H1 (cell line): ENCODE results near the gene PILRB. TPM values are rescaled to one million over a fixed set of nuclear protein-coding genes. Genes with fewer than 3 reads are reported as not detected.

Experiments
- CTCF ChIA-PET: fragments of 300-600 bp; sonication (Branson Sonifier 250); formaldehyde crosslinking; loops from one replicate; lab custom pipeline; 2021; ENCODE audit not compliant: partially characterized antibody; lab: Charles Lee
- POLR2A ChIA-PET: fragments of 300-600 bp; sonication (Branson Sonifier 250); formaldehyde crosslinking; loops from one replicate; lab custom pipeline; 2021; ENCODE audit warnings: inconsistent platforms; ENCODE audit not compliant: partially characterized antibody; lab: Charles Lee
- DNase-seq, 2 experiments: peaks; one replicate each; pipeline versions ENCODE4 v3.0.0 to v3.0.0-alpha.2; 2010 to 2022; ENCODE audit warnings: low spot score in 2 of 2, low read depth in 1 of 2, mixed read lengths in 1 of 2
- FAIRE-seq: peaks from 2 replicates; lab custom pipeline; 2011; peaks lifted over from hg19 to GRCh38; lab: Jason Lieb, UNC
- H2AFZ ChIP-seq: 2 replicates; pipeline ENCODE4 v1.8.1; 2012; ENCODE audit warnings: low read length, inconsistent platforms
- H2AK5ac ChIP-seq: 2 replicates; pipeline ENCODE4 v1.6.1; 2013; ENCODE audit warnings: low read depth, low read length
- H2BK120ac ChIP-seq: replicated peaks from 2 replicates; pipeline ENCODE3; 2013; ENCODE audit warnings: low read depth, low read length, inconsistent platforms
- H2BK12ac ChIP-seq: 2 replicates; pipeline ENCODE4 v1.6.1; 2013; ENCODE audit warnings: low read depth, low read length
- H2BK15ac ChIP-seq: 2 replicates; pipeline ENCODE4 v1.6.1; 2013; ENCODE audit warnings: low read length
- H2BK20ac ChIP-seq: 2 replicates; pipeline ENCODE4 v1.6.1; 2013; ENCODE audit warnings: low read length
- H2BK5ac ChIP-seq: 2 replicates; pipeline ENCODE4 v1.6.1; 2013; ENCODE audit warnings: low read depth, low read length
- H3K14ac ChIP-seq: 2 replicates; pipeline ENCODE4 v1.6.1; 2013; ENCODE audit warnings: inconsistent platforms; ENCODE audit not compliant: insufficient read length
- H3K18ac ChIP-seq: 2 replicates; pipeline ENCODE4 v1.6.1; 2013; ENCODE audit warnings: low read length; ENCODE audit errors: extremely low read depth
- H3K23ac ChIP-seq: 2 replicates; pipeline ENCODE4 v1.6.1; 2013; ENCODE audit warnings: inconsistent platforms; ENCODE audit not compliant: insufficient read length
- H3K23me2 ChIP-seq: 2 replicates; pipeline ENCODE4 v1.6.1; 2013; ENCODE audit warnings: low read depth, low read length
- H3K27ac ChIP-seq: 2 replicates; pipeline ENCODE4 v1.6.1; 2011; ENCODE audit warnings: low read depth, low read length, inconsistent platforms
- H3K27me3 ChIP-seq, 4 experiments: replicated peaks in 1 of 4; 1 replicate in 1 of 4; 2 replicates in 3 of 4; pipeline versions ENCODE4 v1.6.1 to v1.8.1; 2011 to 2013; ENCODE audit warnings: low read length in 3 of 4, mild to moderate bottlenecking in 3 of 4, inconsistent platforms in 2 of 4, mixed read lengths in 2 of 4, moderate library complexity in 1 of 4; ENCODE audit not compliant: control insufficient read depth in 3 of 4, insufficient read depth in 3 of 4; ENCODE audit errors: extremely low read depth in 1 of 4
- H3K36me3 ChIP-seq, 4 experiments: 2 replicates each; pipeline versions ENCODE4 v1.6.1 to v1.8.1; 2011 to 2013; ENCODE audit warnings: mild to moderate bottlenecking in 4 of 4, low read length in 3 of 4, moderate library complexity in 2 of 4, control low read depth in 1 of 4, inconsistent platforms in 1 of 4; ENCODE audit not compliant: insufficient read depth in 4 of 4, control insufficient read depth in 2 of 4
- H3K4ac ChIP-seq: replicated peaks from 2 replicates; pipeline ENCODE3; 2013; ENCODE audit warnings: low read length, low read depth, mixed read lengths, inconsistent platforms; ENCODE audit not compliant: insufficient read length
- H3K4me1 ChIP-seq, 4 experiments: replicated peaks in 1 of 4; 1 replicate in 1 of 4; 2 replicates in 3 of 4; pipeline versions ENCODE4 v1.6.1 to v1.8.1; 2011 to 2013; ENCODE audit warnings: low read length in 3 of 4, inconsistent platforms in 2 of 4, mixed read lengths in 1 of 4; ENCODE audit not compliant: insufficient read depth in 4 of 4, control insufficient read depth in 3 of 4
- H3K4me2 ChIP-seq, 2 experiments: 2 replicates each; pipeline versions ENCODE4 v1.6.1 to v1.8.1; 2011 to 2013; ENCODE audit warnings: low read depth in 2 of 2, low read length in 2 of 2, control low read depth in 1 of 2, inconsistent platforms in 1 of 2, mild to moderate bottlenecking in 1 of 2; ENCODE audit not compliant: insufficient read depth in 1 of 2
- H3K4me3 ChIP-seq, 4 experiments: fragments of 200-600, 300-600 bp in 1 of 4; sonication (generic), shearing (Covaris generic), sonication (Bioruptor Twin) in 1 of 4; 2 replicates each; pipeline versions ENCODE4 v1.5.1 to v1.8.1; 2011 to 2016; ENCODE audit warnings: low read length in 4 of 4, low read depth in 3 of 4, control low read depth in 2 of 4, inconsistent platforms in 2 of 4, mild to moderate bottlenecking in 2 of 4, mixed read lengths in 1 of 4, moderate library complexity in 1 of 4; ENCODE audit not compliant: insufficient read depth in 2 of 4; ENCODE audit errors: extremely low read depth in 1 of 4
- H3K56ac ChIP-seq: replicated peaks from 2 replicates; pipeline ENCODE3; 2013; ENCODE audit warnings: low read depth, mild to moderate bottlenecking, mixed read lengths, low read length, inconsistent platforms; ENCODE audit not compliant: insufficient read length
- H3K79me1 ChIP-seq: 2 replicates; pipeline ENCODE4 v1.6.1; 2013; ENCODE audit warnings: low read depth, low read length, control low read depth
- H3K79me2 ChIP-seq, 2 experiments: 2 replicates each; pipeline versions ENCODE4 v1.6.1 to v1.8.1; 2012 to 2013; ENCODE audit warnings: low read length in 2 of 2, mild to moderate bottlenecking in 2 of 2, inconsistent platforms in 1 of 2; ENCODE audit not compliant: insufficient read depth in 2 of 2, control insufficient read depth in 1 of 2
- H3K9ac ChIP-seq, 4 experiments: replicated peaks in 1 of 4; 1 replicate in 1 of 4; 2 replicates in 3 of 4; pipeline versions ENCODE4 v1.6.1 to v1.8.1; 2011 to 2013; ENCODE audit warnings: low read depth in 3 of 4, low read length in 3 of 4, control low read depth in 2 of 4, mild to moderate bottlenecking in 2 of 4, moderate library complexity in 2 of 4, inconsistent platforms in 1 of 4; ENCODE audit errors: extremely low read depth in 1 of 4
- H3K9me3 ChIP-seq, 2 experiments: 2 replicates each; pipeline versions ENCODE4 v1.6.1 to v1.8.1; 2012 to 2013; ENCODE audit warnings: mild to moderate bottlenecking in 2 of 2, moderate library complexity in 2 of 2, control low read depth in 1 of 2, inconsistent platforms in 1 of 2, low read depth in 1 of 2, low read length in 1 of 2, mixed read lengths in 1 of 2; ENCODE audit not compliant: insufficient read depth in 2 of 2
- H4K20me1 ChIP-seq, 2 experiments: replicated peaks in 1 of 2; 2 replicates each; pipeline versions ENCODE3 to v1.8.1; 2011 to 2013; ENCODE audit warnings: inconsistent platforms in 2 of 2, low read length in 2 of 2, mild to moderate bottlenecking in 1 of 2; ENCODE audit not compliant: insufficient read depth in 2 of 2, control insufficient read depth in 1 of 2
- H4K5ac ChIP-seq: 2 replicates; pipeline ENCODE4 v1.6.1; 2013; ENCODE audit warnings: low read length, low read depth, mixed read lengths, inconsistent platforms; ENCODE audit not compliant: insufficient read length
- H4K8ac ChIP-seq: 2 replicates; pipeline ENCODE4 v1.8.0; 2013; ENCODE audit warnings: mild to moderate bottlenecking, moderate library complexity, low read length, inconsistent platforms; ENCODE audit not compliant: insufficient read depth; ENCODE audit errors: extremely low read depth
- H4K91ac ChIP-seq: replicated peaks from 2 replicates; pipeline ENCODE3; 2013; ENCODE audit warnings: low read length, mixed read lengths, inconsistent platforms; ENCODE audit not compliant: insufficient read length
- CEBPB ChIP-seq: IDR thresholded peaks from 2 replicates; pipeline ENCODE4 v1.6.1; 2012; ENCODE audit warnings: low read depth, low read length
- TCF12 ChIP-seq: IDR thresholded peaks from 2 replicates; pipeline ENCODE4 v1.6.1; 2011; ENCODE audit warnings: low read depth, mild to moderate bottlenecking, low read length
- ZNF274 ChIP-seq: IDR thresholded peaks from 2 replicates; pipeline ENCODE4 v1.7.0; 2012; ENCODE audit warnings: low read length, borderline replicate concordance; ENCODE audit errors: extremely low read depth
- WGBS, 2 experiments: shearing (Covaris generic) in 1 of 2; methylation state at CpG; one replicate each; pipeline versions ENCODE4 v1.1.6 to v1.1.7; 2013 to 2015; ENCODE audit warnings: low lambda C conversion rate in 2 of 2, mixed read lengths in 2 of 2, inconsistent platforms in 1 of 2, low coverage in 1 of 2, missing lambda C conversion rate in 1 of 2; ENCODE audit not compliant: insufficient replicate concordance in 2 of 2, insufficient coverage in 1 of 2, insufficient read length in 1 of 2; ENCODE audit errors: extremely low coverage in 1 of 2, missing lambda C conversion rate in 1 of 2; 5-methylcytosine and 5-hydroxymethylcytosine counted together
- polyA plus RNA-seq, 7 experiments: library from polyadenylated mRNA; depleted of rRNA in 3 of 7; stranded (reverse) in 5 of 7; unstranded in 2 of 7; fragments of >200 nt in 5 of 7; fragments of 200-250 nt in 2 of 7; gene quantifications; 1 replicate in 5 of 7; 2 replicates in 1 of 7; 4 replicates in 1 of 7; pipeline versions ENCODE4 v1.2.1 to v1.2.3, GENCODE V29; 2011 to 2013; ENCODE audit warnings: missing spikeins in 2 of 7, mixed read lengths in 2 of 7
- total RNA-seq: library from RNA; stranded (reverse); fragmentation: NEBNext Ultra II Directional; extraction: Animal tissue kit (Norgen Biotek cat#: 25700); gene quantifications from 2 replicates; pipeline ENCODE4 v1.2.1, GENCODE V29; 2021

The PILRB gene
- total and polyA plus RNA-seq, 2 of the 8 experiments (the other 6 are each of a cell fraction or from before 2014, with no cell fraction given): 32.2 to 49.9 TPM

DNA sequence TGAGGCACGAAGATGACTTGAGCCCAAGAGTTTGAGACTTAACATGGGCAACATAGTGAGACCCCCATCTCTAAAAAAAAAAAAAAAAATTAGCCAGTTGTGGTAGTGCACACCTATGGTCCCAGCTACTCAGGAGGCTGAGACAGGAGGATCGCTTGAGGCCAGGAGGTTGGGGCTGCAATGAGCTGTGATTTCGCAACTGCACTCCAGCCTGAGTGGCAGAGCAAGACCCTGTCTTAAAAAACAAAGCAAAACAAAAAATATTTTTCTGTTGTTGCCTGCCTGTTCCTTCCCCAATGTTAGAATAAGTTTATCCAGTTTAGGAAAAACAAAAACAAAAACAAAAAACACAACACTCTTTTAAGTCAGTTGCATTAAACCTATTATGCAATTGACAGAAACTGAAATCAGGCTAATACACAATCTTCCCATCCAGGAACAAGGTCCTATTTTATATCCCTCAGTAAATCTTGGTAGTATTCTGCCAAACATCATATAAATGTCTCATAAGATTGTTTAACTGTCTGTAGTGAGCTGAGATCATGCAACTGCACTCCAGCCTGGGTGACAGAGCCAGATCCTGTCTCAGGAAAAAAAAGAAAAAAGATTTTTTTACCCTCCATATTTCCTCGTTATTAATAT is 20.3 kb downstream of the PILRB start:
- H2BK15ac ChIP-seq: no peak overlapping the region
- H3K14ac ChIP-seq: no peak overlapping the region
- H3K4me1 ChIP-seq: peaks cover 0 to 8% (median 4%) of the 10 kb centered on the region in 4 experiments; a peak in 3 of 7 replicates
- no peaks in the 10 kb centered on the region for H3K79me2 ChIP-seq
- H3K27me3 ChIP-seq: peaks cover 0 to 2% (median 0%) of the 10 kb centered on the region in 4 experiments; a peak in 1 of 7 replicates
- H4K91ac ChIP-seq: no peak overlapping the region
- no peak overlapping the region for H3K56ac ChIP-seq
- no peaks in the 10 kb centered on the region for H3K79me1 ChIP-seq
- no peak overlapping the region for H2BK120ac ChIP-seq
- H3K4ac ChIP-seq: no peak overlapping the region
- H3K18ac ChIP-seq: no peak overlapping the region
- FAIRE-seq: no peak
- no peak overlapping the region for H4K8ac ChIP-seq
- H4K5ac ChIP-seq: no peak overlapping the region
- no peak overlapping the region for H3K4me3 ChIP-seq
- H3K9me3 ChIP-seq: no peaks in the 10 kb centered on the region; a peak in 1 of 4 replicates
- POLR2A ChIA-PET: interaction anchor here (1.1 kb wide), 1 partner anchor 10 kb away, joined by 3 read pairs; no protein-coding TSS in a partner anchor
- no peak overlapping the region for H2BK12ac ChIP-seq
- no peak overlapping the region for H2AK5ac ChIP-seq
- H3K9ac ChIP-seq: no peak overlapping the region
- no peak overlapping the region for H2AFZ ChIP-seq
- H2BK20ac ChIP-seq: no peak overlapping the region
- H3K23ac ChIP-seq: no peak overlapping the region
- DNase-seq: no peak
- CTCF ChIA-PET: no interaction called here
- H3K36me3 ChIP-seq: no peaks in the 10 kb centered on the region
- TF ChIP-seq ZNF274: no peak
- TF ChIP-seq CEBPB: peak; percentile 49; the same call in 1 of the 2 replicates
- no peak for TF ChIP-seq TCF12
- H2BK5ac ChIP-seq: no peak overlapping the region
- H3K23me2 ChIP-seq: 0 out of 2 replicates have a peak, but pooled peaks cover under 1% of the 10 kb centered on the region
- H4K20me1 ChIP-seq: no peaks in the 10 kb centered on the region
- H3K27ac ChIP-seq: no peak overlapping the region
- no peak overlapping the region for H3K4me2 ChIP-seq
- WGBS, 2 experiments: 81% methylated on average over 4 of the region's 4 CpGs; no CpG with 5 or more reads in 1 of the 2 experiments
